HG02885 (cell line): ENCODE results near the gene IQCC.

Experiments used
- ATAC-seq: cut with Tn5 transposase; IDR thresholded peaks from one replicate; pipeline ENCODE4 v1.9.1; 2021; ENCODE audit warnings: mild to moderate bottlenecking; ENCODE audit not compliant: unreplicated experiment, poor library complexity

Gene IQCC

DNA sequence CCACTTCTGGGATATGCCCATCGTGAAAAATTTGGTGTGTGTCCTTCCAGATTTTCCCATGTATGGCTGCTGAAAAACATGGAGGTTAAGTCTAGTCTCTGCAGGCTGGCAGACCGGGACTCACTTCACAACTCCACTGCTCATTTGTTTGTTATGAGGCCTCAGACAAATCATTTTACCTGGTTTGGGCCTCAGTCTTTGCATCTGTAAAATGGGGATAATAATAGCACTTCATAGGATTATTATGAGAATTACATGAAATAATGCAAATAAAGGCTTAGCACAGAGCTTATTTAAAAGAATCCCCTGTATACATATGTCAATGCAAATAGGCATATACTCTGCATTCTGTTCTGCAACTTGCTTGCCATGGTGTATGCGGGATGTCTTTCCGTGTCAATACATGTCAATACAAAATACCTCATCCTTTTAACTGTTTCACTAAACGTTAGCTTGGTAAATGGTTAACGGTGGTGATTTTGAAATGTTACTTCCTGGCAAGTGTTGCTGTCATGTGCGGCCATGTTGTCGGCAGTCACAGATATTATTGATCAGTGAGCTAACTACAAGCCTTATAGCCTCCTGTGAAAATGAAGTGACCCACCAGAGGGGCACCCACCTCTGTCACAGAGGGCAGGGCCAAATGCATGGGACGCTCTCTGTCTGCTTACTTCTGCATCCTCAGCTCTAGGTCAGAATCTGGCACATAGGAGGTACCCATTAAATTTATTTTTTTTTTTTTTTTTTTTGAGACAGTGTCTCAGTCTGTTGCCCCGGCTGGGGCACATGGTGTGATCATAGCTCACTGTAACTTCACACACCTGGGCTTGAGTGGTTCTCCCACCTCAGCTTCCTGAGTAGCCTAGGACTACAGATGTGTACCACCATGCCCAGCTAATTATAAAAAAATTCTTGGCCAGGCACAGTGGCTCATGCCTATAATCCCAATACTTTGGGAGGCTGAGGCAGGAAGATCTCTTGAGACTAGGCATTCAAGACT is 49.9 kb downstream of the IQCC start:
- no peak for ATAC-seq

DNA sequence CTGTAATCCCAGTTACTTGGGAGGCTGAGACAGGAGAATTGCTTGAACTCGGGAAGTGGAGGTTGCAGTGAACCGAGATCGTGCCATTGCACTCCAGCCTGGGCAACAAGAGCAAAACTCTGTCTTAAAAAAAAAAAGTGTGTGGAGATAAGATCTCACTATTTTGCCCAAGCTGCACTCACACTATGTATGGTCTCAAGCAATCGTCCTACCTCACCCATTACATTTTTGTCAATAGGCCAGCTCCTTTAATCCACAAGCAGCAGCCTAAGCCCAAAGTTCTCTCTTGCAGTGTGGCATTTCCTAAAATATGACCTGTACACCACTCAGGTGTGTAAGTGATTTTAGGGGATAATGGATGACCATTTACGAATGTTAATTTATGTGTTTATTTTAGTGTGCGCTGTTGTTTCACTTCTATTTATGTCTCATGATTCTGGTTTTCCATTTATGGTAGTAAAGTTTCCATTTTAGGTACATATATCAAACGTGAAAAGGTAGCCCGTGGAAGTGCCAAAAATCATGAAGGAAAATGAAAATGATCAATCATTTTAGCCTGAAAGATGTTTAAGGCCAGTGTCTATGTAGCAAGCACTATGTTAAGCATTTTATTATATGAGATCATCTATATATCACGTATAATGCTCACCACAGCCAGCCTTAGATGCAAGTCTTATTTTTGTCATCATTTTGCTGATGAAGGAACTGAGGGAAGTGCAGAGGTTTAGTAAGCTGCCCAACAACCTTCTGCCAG is 51.2 kb downstream of the IQCC start:
- ATAC-seq: no peak

DNA sequence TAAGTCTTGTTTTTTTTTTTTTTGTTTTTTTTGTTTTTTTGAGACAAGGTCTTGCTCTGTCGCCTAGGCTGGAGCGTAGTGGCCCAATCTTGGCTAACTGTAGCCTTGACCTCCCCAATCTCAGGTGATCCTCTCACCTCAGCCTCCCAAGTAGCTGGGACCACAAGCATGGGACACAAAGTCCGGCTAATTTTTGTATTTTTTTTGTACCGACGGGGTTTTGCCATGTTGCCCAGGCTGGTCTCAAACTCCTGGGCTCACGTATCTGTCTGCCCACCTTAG is 51.7 kb downstream of the IQCC start:
- ATAC-seq: no peak
